GM23248 (cell line): ENCODE data around the gene SUB1. TPM values are rescaled to one million over a fixed set of nuclear protein-coding genes. Genes with fewer than 3 reads are reported as not detected.
"Not testable (repeated sequence)": the region's sequence is repeated elsewhere in the genome, so short reads cannot be mapped to it uniquely, and the experiment has no call there.

Experiments
- DNase-seq: peaks from one replicate; pipeline ENCODE4 v3.0.0-alpha.2; 2015
- H2AFZ ChIP-seq: fragments of 200-600 bp; sonication (generic); 2 replicates; pipeline ENCODE4 v1.6.1; 2016; ENCODE audit warnings: antibody characterized with exemption
- H3F3A ChIP-seq: fragments of 200-600 bp; sonication (generic); 2 replicates; pipeline ENCODE4 v1.6.1; 2016; ENCODE audit warnings: mild to moderate bottlenecking, antibody characterized with exemption, mixed run types; ENCODE audit not compliant: insufficient read depth
- H3K27ac ChIP-seq: fragments of 200-600 bp; sonication (generic); 2 replicates; pipeline ENCODE4 v1.5.1; 2016; ENCODE audit warnings: mild to moderate bottlenecking
- H3K27me3 ChIP-seq: fragments of 200-600 bp; sonication (generic); replicated peaks from 2 replicates; pipeline ENCODE4 v1.6.1; 2016; ENCODE audit warnings: mild to moderate bottlenecking; ENCODE audit not compliant: insufficient read depth
- H3K36me3 ChIP-seq: fragments of 200-600 bp; sonication (generic); 2 replicates; pipeline ENCODE4 v1.6.1; 2016; ENCODE audit warnings: low read depth, mild to moderate bottlenecking
- H3K4me1 ChIP-seq: fragments of 200-600 bp; sonication (generic); 2 replicates; pipeline ENCODE4 v1.6.1; 2016; ENCODE audit warnings: mild to moderate bottlenecking; ENCODE audit not compliant: insufficient read depth
- H3K4me2 ChIP-seq: fragments of 200-600 bp; sonication (generic); one replicate; pipeline ENCODE4 v1.6.1; 2016; ENCODE audit warnings: mild to moderate bottlenecking; ENCODE audit not compliant: unreplicated experiment
- H3K4me3 ChIP-seq: fragments of 200-600 bp; sonication (generic); 2 replicates; pipeline ENCODE4 v1.5.1; 2016; ENCODE audit warnings: mild to moderate bottlenecking
- H3K79me2 ChIP-seq: fragments of 200-600 bp; sonication (generic); 2 replicates; pipeline ENCODE4 v1.6.1; 2016; ENCODE audit warnings: mild to moderate bottlenecking; ENCODE audit not compliant: insufficient read depth
- H3K9ac ChIP-seq: fragments of 200-600 bp; sonication (generic); 2 replicates; pipeline ENCODE4 v1.6.1; 2016; ENCODE audit warnings: mild to moderate bottlenecking
- H3K9me2 ChIP-seq: fragments of 200-600 bp; sonication (generic); 2 replicates; pipeline ENCODE4 v1.6.1; 2016; ENCODE audit warnings: mixed run types, mild to moderate bottlenecking, moderate library complexity; ENCODE audit not compliant: insufficient read depth
- H3K9me3 ChIP-seq: fragments of 200-600 bp; sonication (generic); one replicate; pipeline ENCODE4 v1.6.1; 2017; ENCODE audit warnings: low read depth
- H4K20me1 ChIP-seq: fragments of 200-600 bp; sonication (generic); 2 replicates; pipeline ENCODE4 v1.6.0; 2016; ENCODE audit not compliant: insufficient read depth
- EZH2 ChIP-seq: fragments of 200-600 bp; sonication (generic); IDR thresholded peaks from 2 replicates; pipeline ENCODE4 v1.6.1; 2018; ENCODE audit warnings: antibody characterized with exemption, mild to moderate bottlenecking; ENCODE audit not compliant: insufficient read depth, poor library complexity, severe bottlenecking
- EZH2phosphoT487 ChIP-seq: fragments of 200-600 bp; sonication (generic); IDR thresholded peaks from 2 replicates; pipeline ENCODE4 v1.6.1; 2018; ENCODE audit warnings: antibody characterized with exemption, moderate library complexity, mild to moderate bottlenecking, low read depth; ENCODE audit not compliant: insufficient read depth
- WGBS, 2 experiments: methylation state at CpG; one replicate each; pipeline ENCODE4 v1.1.6; 2015 to 2017; ENCODE audit warnings: low lambda C conversion rate in 2 of 2, low coverage in 1 of 2; ENCODE audit errors: missing lambda C conversion rate in 2 of 2; 5-methylcytosine and 5-hydroxymethylcytosine counted together
- in situ Hi-C: fragments of 300-500 bp; cut with MboI; formaldehyde crosslinking; loops from 2 replicates; pipeline ENCODE4 v1.15.0; 2020
- polyA plus RNA-seq: library from polyadenylated mRNA; unstranded; fragments of >200 nt; fragmentation: Nextera tagmentation; extraction: Ambion mirVana; gene quantifications from 2 replicates; pipeline ENCODE4 v1.2.1, GENCODE V29; 2016
- total RNA-seq: library from RNA; depleted of rRNA; stranded (reverse); fragments of >200 nt; shearing (Covaris generic); gene quantifications from 2 replicates; pipeline ENCODE4 v1.2.3, GENCODE V29; 2014

The SUB1 gene
- total and polyA plus RNA-seq, 2 experiments from 2014 or later = 350 to 489 TPM

- H3K4me2 ChIP-seq = no peak overlapping the region
- no peak for DNase-seq
- H4K20me1 ChIP-seq = no peaks in the 10 kb centered on the region
- TF ChIP-seq EZH2 = no peak
- no peak for TF ChIP-seq EZH2phosphoT487
- H3K9me3 ChIP-seq = no peaks in the 10 kb centered on the region
- no peaks in the 10 kb centered on the region for H3K4me1 ChIP-seq
- H3K9me2 ChIP-seq = no peaks in the 10 kb centered on the region
- no peaks in the 10 kb centered on the region for H3F3A ChIP-seq
- WGBS, 2 experiments = 56 to 69% methylated on average over 1 of the region's 1 CpG
- H3K36me3 ChIP-seq = no peaks in the 10 kb centered on the region
- in situ Hi-C loops = no loop called here
- no peaks in the 10 kb centered on the region for H3K79me2 ChIP-seq
- H3K4me3 ChIP-seq = no peak overlapping the region
- no peak overlapping the region for H2AFZ ChIP-seq
- H3K27me3 ChIP-seq = no peaks in the 10 kb centered on the region
- H3K27ac ChIP-seq = no peak overlapping the region
- H3K9ac ChIP-seq = no peak overlapping the region
Measured at GRCh38 chr5:32565145-32565544, 20.2 kb upstream of the SUB1 start.

- H3K9me2 ChIP-seq = no peaks in the 10 kb centered on the region
- WGBS, 2 experiments = 86 to 87% methylated on average over 3 of the region's 3 CpGs
- no peaks in the 10 kb centered on the region for H3K36me3 ChIP-seq
- no peaks in the 10 kb centered on the region for H3K27me3 ChIP-seq
- no peak for TF ChIP-seq EZH2phosphoT487
- TF ChIP-seq EZH2 = no peak
- in situ Hi-C loops = no loop called here
- H4K20me1 ChIP-seq = no peaks in the 10 kb centered on the region
- H3K79me2 ChIP-seq = no peaks in the 10 kb centered on the region
- no peak overlapping the region for H3K4me2 ChIP-seq
- no peak overlapping the region for H3K4me3 ChIP-seq
- DNase-seq = no peak
- H2AFZ ChIP-seq = no peak overlapping the region
- H3K4me1 ChIP-seq = no peaks in the 10 kb centered on the region
- H3K27ac ChIP-seq = no peak overlapping the region
- no peaks in the 10 kb centered on the region for H3F3A ChIP-seq
- no peak overlapping the region for H3K9ac ChIP-seq
- H3K9me3 ChIP-seq = no peaks in the 10 kb centered on the region
Measured at GRCh38 chr5:32566319-32567111, 18.8 kb upstream of the SUB1 start.

- no peak overlapping the region for H2AFZ ChIP-seq
- no peak overlapping the region for H3K4me2 ChIP-seq
- no peak for DNase-seq
- no peak overlapping the region for H3K9ac ChIP-seq
- H3K4me1 ChIP-seq = no peaks in the 10 kb centered on the region
- H3K36me3 ChIP-seq = no peaks in the 10 kb centered on the region
- no peaks in the 10 kb centered on the region for H3K9me3 ChIP-seq
- in situ Hi-C loops = no loop called here
- no peaks in the 10 kb centered on the region for H4K20me1 ChIP-seq
- H3F3A ChIP-seq = no peaks in the 10 kb centered on the region
- H3K79me2 ChIP-seq = no peaks in the 10 kb centered on the region
- no peaks in the 10 kb centered on the region for H3K27me3 ChIP-seq
- H3K27ac ChIP-seq = no peak overlapping the region
- TF ChIP-seq EZH2 (no peak), EZH2phosphoT487 (no peak)
- 67 to 68% methylated on average over 1 of the region's 1 CpG for WGBS, 2 experiments
- no peaks in the 10 kb centered on the region for H3K9me2 ChIP-seq
- no peak overlapping the region for H3K4me3 ChIP-seq
Measured at GRCh38 chr5:32571128-32571527, 14.2 kb upstream of the SUB1 start.

- TF ChIP-seq EZH2 = no peak
- no peak for TF ChIP-seq EZH2phosphoT487
- in situ Hi-C loops = no loop called here
Measured at GRCh38 chr5:32572778-32573480, 12.4 kb upstream of the SUB1 start.

GRCh38 chr5:32573481-32573854 lies 11.9 kb upstream of the SUB1 start:
- H4K20me1 ChIP-seq, in situ Hi-C loops, H2AFZ ChIP-seq, H3K27me3 ChIP-seq, H3K9ac ChIP-seq, H3K9me2 ChIP-seq, H3F3A ChIP-seq, H3K4me2 ChIP-seq, H3K9me3 ChIP-seq, DNase-seq, H3K36me3 ChIP-seq, H3K79me2 ChIP-seq, H3K27ac ChIP-seq, H3K4me3 ChIP-seq, H3K4me1 ChIP-seq: not testable (repeated sequence)
- WGBS, 2 experiments = 78 to 84% methylated on average over 3 of the region's 3 CpGs

More at GRCh38 chr5:32572778-32573480, 12.4 kb upstream of the SUB1 start:
- Histone ChIP-seq H4K20me1 (no peaks in the 10 kb centered on the region), H3K9me3 (no peaks in the 10 kb centered on the region), H3K9me2 (no peaks in the 10 kb centered on the region), H2AFZ (no peak overlapping the region), H3F3A (no peaks in the 10 kb centered on the region), H3K36me3 (no peaks in the 10 kb centered on the region), H3K27ac (no peak overlapping the region), H3K4me3 (no peak overlapping the region), H3K4me1 (no peaks in the 10 kb centered on the region), H3K9ac (no peak overlapping the region), H3K4me2 (no peak overlapping the region), H3K27me3 (no peaks in the 10 kb centered on the region), H3K79me2 (no peaks in the 10 kb centered on the region)
- 91 to 95% methylated on average over 8 of the region's 8 CpGs for WGBS, 2 experiments
- no peak for DNase-seq
